ENCODE data around the gene KRT34.

DNA sequence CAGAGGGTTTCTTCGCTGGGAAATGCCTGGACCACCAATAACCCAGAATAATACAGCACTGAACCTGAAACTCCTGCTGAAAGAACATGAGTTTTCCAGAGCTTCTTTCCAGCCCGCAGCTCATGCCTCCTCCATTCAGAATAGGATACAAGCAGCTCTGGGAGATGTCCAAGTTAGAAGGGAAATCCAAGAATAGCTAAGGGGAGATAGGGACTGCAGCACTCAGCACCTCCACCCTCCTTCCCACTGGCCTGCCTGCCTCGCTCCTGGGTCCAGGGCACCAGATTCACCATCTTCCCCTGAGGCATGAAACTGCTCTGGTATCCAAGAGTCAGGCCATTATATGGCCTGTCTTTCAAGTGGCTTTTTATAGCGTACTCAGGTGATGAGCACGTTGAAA, 11.2 kb upstream of the KRT34 start:
- TF ChIP-seq POLR2A (IDR thresholded peaks at IDR 0.05; ENCODE audit: low read length) (no peak), GATA1 (IDR thresholded peaks at IDR 0.05; ENCODE audit: low read depth, low read length) (no peak)
